ENCODE data around the gene ARSB. TPM values are rescaled to one million over a fixed set of nuclear protein-coding genes. Genes with fewer than 3 reads are reported as not detected.

The ARSB gene
- total and polyA plus RNA-seq, 10 of the 15 experiments (the other 5 are each of a cell fraction or from before 2014, with no cell fraction given): 1.2 to 8.2 (median 6.1) TPM

- TF ChIP-seq E4F1 (IDR thresholded peaks at IDR 0.05; ENCODE audit: borderline replicate concordance, partially characterized antibody) (no peak), CHD2 (IDR thresholded peaks at IDR 0.05; ENCODE audit: borderline replicate concordance, low read depth, low read length) (no peak), KDM1A (IDR thresholded peaks at IDR 0.05; ENCODE audit: borderline replicate concordance) (no peak), POLR2A (IDR thresholded peaks at IDR 0.05; ENCODE audit: low read depth, low read length) (no peak), YBX1 (IDR thresholded peaks at IDR 0.05) (no peak), ZBTB11 (CRISPR knock-in tag; IDR thresholded peaks at IDR 0.05) (no peak), MXI1 (IDR thresholded peaks at IDR 0.05; ENCODE audit: low read depth, low read length) (no peak), RELB (IDR thresholded peaks at IDR 0.05; ENCODE audit: low read depth) (peak; percentile 71), CHD1 (IDR thresholded peaks at IDR 0.05; ENCODE audit: low read depth, low read length) (no peak), HSF1 (IDR thresholded peaks at IDR 0.05; ENCODE audit: low read depth, low read length) (no peak), RELA (IDR thresholded peaks at IDR 0.05; ENCODE audit: borderline replicate concordance, partially characterized antibody) (no peak), YY1 (IDR thresholded peaks at IDR 0.05; ENCODE audit: low read depth, low read length) (no peak), CBFB (IDR thresholded peaks at IDR 0.05; ENCODE audit: low read depth) (peak; percentile 98), IKZF2 (IDR thresholded peaks at IDR 0.05) (peak; percentile 94 to 96), LARP7 (IDR thresholded peaks at IDR 0.05) (no peak), STAT1 (conservative IDR thresholded peaks at IDR 0.05) (no peak)
- TF ChIP-seq, protein P1, sequence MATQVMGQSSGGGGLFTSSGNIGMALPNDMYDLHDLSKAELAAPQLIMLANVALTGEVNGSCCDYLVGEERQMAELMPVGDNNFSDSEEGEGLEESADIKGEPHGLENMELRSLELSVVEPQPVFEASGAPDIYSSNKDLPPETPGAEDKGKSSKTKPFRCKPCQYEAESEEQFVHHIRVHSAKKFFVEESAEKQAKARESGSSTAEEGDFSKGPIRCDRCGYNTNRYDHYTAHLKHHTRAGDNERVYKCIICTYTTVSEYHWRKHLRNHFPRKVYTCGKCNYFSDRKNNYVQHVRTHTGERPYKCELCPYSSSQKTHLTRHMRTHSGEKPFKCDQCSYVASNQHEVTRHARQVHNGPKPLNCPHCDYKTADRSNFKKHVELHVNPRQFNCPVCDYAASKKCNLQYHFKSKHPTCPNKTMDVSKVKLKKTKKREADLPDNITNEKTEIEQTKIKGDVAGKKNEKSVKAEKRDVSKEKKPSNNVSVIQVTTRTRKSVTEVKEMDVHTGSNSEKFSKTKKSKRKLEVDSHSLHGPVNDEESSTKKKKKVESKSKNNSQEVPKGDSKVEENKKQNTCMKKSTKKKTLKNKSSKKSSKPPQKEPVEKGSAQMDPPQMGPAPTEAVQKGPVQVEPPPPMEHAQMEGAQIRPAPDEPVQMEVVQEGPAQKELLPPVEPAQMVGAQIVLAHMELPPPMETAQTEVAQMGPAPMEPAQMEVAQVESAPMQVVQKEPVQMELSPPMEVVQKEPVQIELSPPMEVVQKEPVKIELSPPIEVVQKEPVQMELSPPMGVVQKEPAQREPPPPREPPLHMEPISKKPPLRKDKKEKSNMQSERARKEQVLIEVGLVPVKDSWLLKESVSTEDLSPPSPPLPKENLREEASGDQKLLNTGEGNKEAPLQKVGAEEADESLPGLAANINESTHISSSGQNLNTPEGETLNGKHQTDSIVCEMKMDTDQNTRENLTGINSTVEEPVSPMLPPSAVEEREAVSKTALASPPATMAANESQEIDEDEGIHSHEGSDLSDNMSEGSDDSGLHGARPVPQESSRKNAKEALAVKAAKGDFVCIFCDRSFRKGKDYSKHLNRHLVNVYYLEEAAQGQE (IDR thresholded peaks at IDR 0.05; ENCODE audit: low read depth, low read length): no peak
- TF ChIP-seq, protein P2, sequence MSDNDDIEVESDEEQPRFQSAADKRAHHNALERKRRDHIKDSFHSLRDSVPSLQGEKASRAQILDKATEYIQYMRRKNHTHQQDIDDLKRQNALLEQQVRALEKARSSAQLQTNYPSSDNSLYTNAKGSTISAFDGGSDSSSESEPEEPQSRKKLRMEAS (IDR thresholded peaks at IDR 0.05; ENCODE audit: low read depth, low read length): no peak
Observed at GRCh38 chr5:78887384-78888118, 97.6 kb downstream of the ARSB start (continued).

Measured in GM12878 (cell line).